ENCODE results near the gene RAP1GDS1.
"Not testable (repeated sequence)": the region's sequence is repeated elsewhere in the genome, so short reads cannot be mapped to it uniquely, and the experiment has no call there.

Gene RAP1GDS1

DNA sequence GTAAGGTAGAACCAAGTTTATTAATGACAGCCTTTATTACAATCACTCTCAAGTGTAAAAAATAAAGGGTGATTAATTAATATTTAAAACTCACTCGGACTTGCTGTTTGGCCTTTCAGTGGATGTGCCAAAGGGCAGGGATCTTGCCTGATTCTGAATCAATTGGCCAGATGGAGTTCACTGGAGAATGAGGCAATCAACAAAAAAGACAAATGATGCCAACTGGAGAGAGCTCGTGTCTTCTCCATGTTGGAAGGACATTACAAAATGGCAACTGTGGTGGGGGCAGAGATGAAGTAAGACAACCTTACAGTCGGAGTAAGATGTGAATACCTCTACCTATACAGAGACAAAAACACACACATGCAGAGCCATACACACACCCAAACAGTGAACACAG lies 209.2 kb downstream of the RAP1GDS1 start:
- no peaks in the 10 kb centered on the region for H3K36me3 ChIP-seq (ENCODE audit: insufficient read depth, low read depth, low read length)
- no peak overlapping the region for H3K4me3 ChIP-seq (ENCODE audit: low read length)
- H3K27ac ChIP-seq (ENCODE audit: low read length), result no peak overlapping the region
- H3K9me3 ChIP-seq (ENCODE audit: insufficient read depth, low read depth, low read length), result no peaks in the 10 kb centered on the region
- no peaks in the 10 kb centered on the region for H3K4me1 ChIP-seq (ENCODE audit: insufficient read depth, low read length)
- H3K9ac ChIP-seq (ENCODE audit: low read depth, low read length), result no peak overlapping the region
- no peaks in the 10 kb centered on the region for H3K27me3 ChIP-seq (ENCODE audit: insufficient read depth, low read length)

DNA sequence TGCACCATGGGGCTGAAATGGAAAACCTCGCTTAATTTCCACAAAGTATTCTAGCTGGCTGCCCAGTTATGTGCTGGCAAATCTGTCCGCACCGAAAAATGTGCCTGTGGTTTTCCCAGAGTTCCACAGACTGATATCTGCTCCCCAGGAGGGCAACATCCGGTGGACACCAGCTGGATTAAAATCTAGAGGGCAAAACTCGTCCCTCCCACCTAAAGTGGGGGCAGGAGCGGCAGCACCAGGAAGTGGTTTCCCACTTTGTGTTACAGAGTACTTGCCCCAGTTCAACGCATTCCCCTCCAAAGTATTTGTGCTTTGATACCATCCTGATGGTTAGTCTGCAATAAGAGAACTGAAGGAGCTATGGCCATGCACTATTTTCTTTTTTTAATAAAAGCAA lies 209.6 kb downstream of the RAP1GDS1 start:
- Histone ChIP-seq H3K27me3 (ENCODE audit: insufficient read depth, low read length) (no peaks in the 10 kb centered on the region), H3K4me1 (ENCODE audit: insufficient read depth, low read length) (no peaks in the 10 kb centered on the region), H3K9me3 (ENCODE audit: insufficient read depth, low read depth, low read length) (no peaks in the 10 kb centered on the region), H3K36me3 (ENCODE audit: insufficient read depth, low read depth, low read length) (no peaks in the 10 kb centered on the region), H3K9ac (ENCODE audit: low read depth, low read length) (no peak overlapping the region), H3K27ac (ENCODE audit: low read length) (no peak overlapping the region), H3K4me3 (ENCODE audit: low read length) (no peak overlapping the region)

DNA sequence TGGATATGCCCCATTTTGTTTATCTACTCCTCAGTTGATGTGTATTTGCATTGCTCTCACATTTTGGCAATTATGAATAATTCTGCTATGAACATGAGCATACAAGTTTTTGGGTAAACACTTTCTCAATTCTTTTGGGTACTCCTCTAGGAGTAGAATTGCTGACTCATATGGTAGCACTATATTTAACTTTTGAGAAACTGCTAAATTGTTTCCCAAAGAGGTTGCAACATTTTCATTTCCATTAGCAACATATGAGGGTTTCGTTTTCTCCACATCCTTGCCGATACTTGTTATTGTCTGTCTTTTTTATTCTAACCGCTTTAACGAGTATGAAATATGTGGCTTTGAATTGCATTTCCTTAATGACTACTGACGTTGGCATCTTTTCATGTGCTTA lies 211.9 kb downstream of the RAP1GDS1 start:
- H3K27me3 ChIP-seq (ENCODE audit: insufficient read depth, low read length), result no peaks in the 10 kb centered on the region
- H3K36me3 ChIP-seq (ENCODE audit: insufficient read depth, low read depth, low read length), result no peaks in the 10 kb centered on the region; the same call in 1 of the 2 replicates
- H3K4me3 ChIP-seq (ENCODE audit: low read length), result no peak overlapping the region
- H3K9me3 ChIP-seq (ENCODE audit: insufficient read depth, low read depth, low read length), result no peaks in the 10 kb centered on the region
- H3K9ac ChIP-seq (ENCODE audit: low read depth, low read length), result no peak overlapping the region
- no peaks in the 10 kb centered on the region for H3K4me1 ChIP-seq (ENCODE audit: insufficient read depth, low read length)
- H3K27ac ChIP-seq (ENCODE audit: low read length), result no peak overlapping the region

DNA sequence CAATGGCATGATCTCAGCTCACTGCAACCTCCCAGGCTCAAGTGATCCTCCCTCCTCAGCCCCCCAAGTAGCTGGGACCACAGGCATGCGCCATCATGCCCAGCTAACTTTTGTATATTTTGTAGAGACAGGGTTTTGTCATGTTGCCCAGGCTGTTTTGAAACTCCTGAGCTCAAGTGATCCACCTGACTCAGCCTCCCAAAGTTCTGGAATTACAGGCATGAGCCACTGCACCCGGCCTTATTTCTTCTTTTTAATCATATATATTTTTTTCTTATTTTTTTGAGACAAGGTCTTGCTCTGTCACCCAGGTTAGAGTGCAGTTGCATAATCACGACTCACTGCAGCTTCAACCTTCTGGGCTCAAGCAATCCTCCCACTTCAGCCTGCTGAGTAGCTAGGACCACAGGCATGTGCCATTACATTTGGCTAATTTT lies 213.2 kb downstream of the RAP1GDS1 start:
- Histone ChIP-seq H3K9me3 (ENCODE audit: insufficient read depth, low read depth, low read length) (no peaks in the 10 kb centered on the region), H3K9ac (ENCODE audit: low read depth, low read length) (no peak overlapping the region), H3K27me3 (ENCODE audit: insufficient read depth, low read length) (no peaks in the 10 kb centered on the region), H3K4me3 (ENCODE audit: low read length) (no peak overlapping the region), H3K36me3 (ENCODE audit: insufficient read depth, low read depth, low read length) (no peaks in the 10 kb centered on the region; the same call in 1 of the 2 replicates), H3K27ac (ENCODE audit: low read length) (no peak overlapping the region), H3K4me1 (ENCODE audit: insufficient read depth, low read length) (no peaks in the 10 kb centered on the region)

DNA sequence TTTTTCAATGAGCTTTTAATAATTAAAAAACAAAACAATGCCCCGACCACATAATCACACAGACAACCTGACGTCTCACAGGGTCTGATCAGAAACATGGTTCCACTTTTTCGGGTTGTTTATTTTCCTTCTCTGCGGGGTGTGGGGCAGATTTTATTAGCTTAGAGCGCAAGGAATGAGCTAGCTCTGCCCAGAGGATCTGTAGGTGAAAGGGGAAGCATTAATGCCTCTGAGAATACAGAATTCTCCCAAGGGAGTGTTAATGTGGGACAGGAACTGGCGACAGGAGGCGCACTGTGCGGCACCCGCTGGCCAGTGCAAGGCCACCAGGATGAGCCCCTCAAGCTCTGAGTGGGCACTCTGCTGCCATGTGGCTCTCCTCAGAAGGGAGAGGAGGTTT lies 215.7 kb downstream of the RAP1GDS1 start:
- H3K27me3 ChIP-seq (ENCODE audit: insufficient read depth, low read length), result no peaks in the 10 kb centered on the region
- no peaks in the 10 kb centered on the region for H3K9me3 ChIP-seq (ENCODE audit: insufficient read depth, low read depth, low read length)
- no peaks in the 10 kb centered on the region for H3K4me1 ChIP-seq (ENCODE audit: insufficient read depth, low read length)
- no peak overlapping the region for H3K4me3 ChIP-seq (ENCODE audit: low read length)
- no peaks in the 10 kb centered on the region; the same call in 1 of the 2 replicates for H3K36me3 ChIP-seq (ENCODE audit: insufficient read depth, low read depth, low read length)
- H3K9ac ChIP-seq (ENCODE audit: low read depth, low read length), result no peak overlapping the region
- no peak overlapping the region for H3K27ac ChIP-seq (ENCODE audit: low read length)

DNA sequence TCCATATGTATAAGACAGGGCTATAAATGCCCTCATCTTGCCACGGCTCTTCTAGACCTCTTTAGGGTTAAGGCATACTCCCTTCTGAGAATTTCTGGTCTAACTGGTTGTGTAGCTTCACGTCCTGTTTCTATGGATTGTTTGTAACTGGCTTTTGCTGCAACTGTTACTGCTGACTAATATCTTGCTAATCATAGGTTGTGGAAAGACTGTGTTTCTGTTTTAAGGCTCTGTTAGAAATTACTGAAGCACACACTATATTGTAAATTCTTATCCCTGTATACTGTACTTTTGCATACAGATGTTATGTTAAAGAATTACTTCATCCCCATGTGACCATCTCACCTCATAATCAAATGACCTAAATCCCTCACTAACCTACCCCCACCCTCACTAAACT lies 218.4 kb downstream of the RAP1GDS1 start:
- H3K9me3 ChIP-seq (ENCODE audit: insufficient read depth, low read depth, low read length); H3K27me3 ChIP-seq (ENCODE audit: insufficient read depth, low read length); H3K4me1 ChIP-seq (ENCODE audit: insufficient read depth, low read length); H3K9ac ChIP-seq (ENCODE audit: low read depth, low read length); H3K36me3 ChIP-seq (ENCODE audit: insufficient read depth, low read depth, low read length); H3K4me3 ChIP-seq (ENCODE audit: low read length); H3K27ac ChIP-seq (ENCODE audit: low read length): not testable (repeated sequence)

DNA sequence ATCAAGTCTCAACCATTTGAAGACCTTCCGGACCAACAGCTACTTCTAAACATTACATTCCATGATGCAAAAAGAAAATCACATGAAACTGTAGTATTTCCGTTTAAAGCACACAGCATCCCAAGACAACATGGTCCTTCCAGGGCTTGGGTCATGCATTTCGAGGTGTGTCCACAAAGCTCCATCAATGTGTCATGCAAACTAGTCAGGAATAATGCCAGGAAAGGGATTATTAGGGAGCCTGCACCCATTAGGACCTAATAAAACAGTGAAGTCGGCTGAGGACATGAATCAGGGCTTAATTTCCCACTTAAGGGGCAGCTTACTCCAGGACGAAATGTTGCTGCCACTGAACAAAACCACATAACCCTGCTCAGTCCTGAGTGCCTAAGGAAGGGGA lies 219.4 kb downstream of the RAP1GDS1 start:
- H3K36me3 ChIP-seq (ENCODE audit: insufficient read depth, low read depth, low read length), result no peaks in the 10 kb centered on the region; the same call in 1 of the 2 replicates
- no peaks in the 10 kb centered on the region for H3K9me3 ChIP-seq (ENCODE audit: insufficient read depth, low read depth, low read length)
- H3K4me3 ChIP-seq (ENCODE audit: low read length), result no peak overlapping the region
- H3K4me1 ChIP-seq (ENCODE audit: insufficient read depth, low read length), result peaks cover 9% of the 10 kb centered on the region
- H3K27ac ChIP-seq (ENCODE audit: low read length), result no peak overlapping the region
- H3K9ac ChIP-seq (ENCODE audit: low read depth, low read length), result no peak overlapping the region
- H3K27me3 ChIP-seq (ENCODE audit: insufficient read depth, low read length), result no peaks in the 10 kb centered on the region

DNA sequence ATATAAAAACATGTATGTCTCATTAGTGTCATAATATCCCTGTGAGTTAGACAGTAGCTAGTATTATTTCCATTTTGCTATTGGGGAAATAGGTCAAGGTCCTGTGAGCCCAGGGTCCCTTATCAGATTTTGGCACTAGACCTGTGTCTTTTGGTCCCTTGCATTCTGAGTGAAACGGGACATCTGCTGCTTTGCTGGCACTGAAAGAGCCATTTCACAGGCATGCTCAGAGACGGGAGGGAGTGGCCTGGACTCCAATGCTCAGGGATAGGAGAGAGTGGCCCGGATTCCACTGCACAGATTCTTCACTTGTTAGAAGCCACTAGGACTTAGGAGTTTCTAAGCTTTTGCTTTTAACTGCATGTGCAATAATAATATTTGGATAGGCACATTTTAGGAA lies 220.0 kb downstream of the RAP1GDS1 start:
- H3K4me1 ChIP-seq (ENCODE audit: insufficient read depth, low read length), result peaks cover 11% of the 10 kb centered on the region
- no peak overlapping the region for H3K4me3 ChIP-seq (ENCODE audit: low read length)
- H3K27me3 ChIP-seq (ENCODE audit: insufficient read depth, low read length), result no peaks in the 10 kb centered on the region
- no peaks in the 10 kb centered on the region for H3K9me3 ChIP-seq (ENCODE audit: insufficient read depth, low read depth, low read length)
- no peak overlapping the region for H3K9ac ChIP-seq (ENCODE audit: low read depth, low read length)
- H3K36me3 ChIP-seq (ENCODE audit: insufficient read depth, low read depth, low read length), result no peaks in the 10 kb centered on the region; the same call in 1 of the 2 replicates
- H3K27ac ChIP-seq (ENCODE audit: low read length), result no peak overlapping the region

DNA sequence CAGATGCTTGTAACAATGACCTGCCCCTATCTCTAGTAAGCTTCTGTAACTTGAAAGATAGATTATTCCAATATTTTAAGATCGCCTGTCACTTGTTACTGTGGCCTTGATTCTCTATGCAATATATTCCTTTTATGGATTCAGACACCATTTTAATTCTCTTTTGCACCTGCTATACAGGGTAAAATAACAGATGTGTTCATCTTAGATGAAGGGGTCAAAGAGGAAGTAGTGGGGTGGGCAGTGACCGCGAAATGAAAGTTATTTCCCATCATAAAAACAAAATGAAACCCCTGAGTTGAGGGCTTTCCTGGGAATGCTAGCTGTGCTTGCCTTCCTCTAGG lies 221.3 kb downstream of the RAP1GDS1 start:
- no peak overlapping the region for H3K27ac ChIP-seq (ENCODE audit: low read length)
- no peak overlapping the region for H3K9ac ChIP-seq (ENCODE audit: low read depth, low read length)
- H3K4me3 ChIP-seq (ENCODE audit: low read length), result no peak overlapping the region
- H3K4me1 ChIP-seq (ENCODE audit: insufficient read depth, low read length), result peaks cover 21% of the 10 kb centered on the region
- no peaks in the 10 kb centered on the region; the same call in 1 of the 2 replicates for H3K36me3 ChIP-seq (ENCODE audit: insufficient read depth, low read depth, low read length)
- no peaks in the 10 kb centered on the region for H3K9me3 ChIP-seq (ENCODE audit: insufficient read depth, low read depth, low read length)
- no peaks in the 10 kb centered on the region for H3K27me3 ChIP-seq (ENCODE audit: insufficient read depth, low read length)

DNA sequence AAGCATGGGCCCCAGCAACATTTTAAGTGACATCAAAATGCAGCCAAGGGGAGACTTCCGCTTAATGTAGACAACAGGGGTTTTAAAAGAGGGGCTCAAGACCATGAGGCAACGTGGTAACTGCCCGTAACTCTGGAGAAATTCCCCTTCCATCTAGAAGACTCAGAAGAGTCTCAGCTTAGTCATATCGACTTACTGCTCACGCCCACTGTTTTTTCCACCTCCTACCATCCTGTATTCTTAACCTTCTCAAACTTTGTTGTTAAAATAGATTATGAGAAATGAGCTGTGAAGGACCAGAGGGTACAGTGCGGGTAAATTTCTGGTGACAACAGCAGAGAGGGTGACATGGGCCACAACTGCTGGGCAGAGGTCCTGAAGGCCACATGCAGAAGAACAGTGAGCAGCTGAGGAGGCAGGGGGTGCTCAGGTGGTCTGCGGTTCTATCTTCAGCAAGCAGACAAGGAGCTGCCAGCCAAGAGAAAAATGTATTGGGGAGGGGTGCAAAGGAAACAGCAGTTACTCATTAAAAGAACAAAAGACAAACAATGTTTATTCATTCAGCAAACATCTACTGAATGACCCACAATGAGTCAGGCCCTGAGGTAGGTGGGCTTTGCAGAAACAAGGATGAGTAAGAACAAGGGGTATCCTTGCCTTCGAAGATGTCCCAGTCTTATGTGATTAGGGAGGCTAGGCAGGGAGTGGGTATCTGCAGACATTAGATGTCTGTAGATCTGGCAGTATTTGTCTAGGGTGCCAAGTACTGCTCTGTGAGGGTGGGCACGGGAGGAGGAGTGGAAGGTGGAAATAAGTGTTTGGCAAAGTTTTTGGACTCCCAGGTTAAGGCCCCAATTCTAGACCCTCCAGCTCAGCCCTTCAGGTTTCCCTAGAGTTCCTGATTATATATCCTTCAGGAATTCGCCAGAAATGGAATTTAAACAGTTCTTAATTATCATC lies 221.9 kb downstream of the RAP1GDS1 start:
- peaks cover 21% of the 10 kb centered on the region for H3K4me1 ChIP-seq (ENCODE audit: insufficient read depth, low read length)
- H3K9me3 ChIP-seq (ENCODE audit: insufficient read depth, low read depth, low read length), result no peaks in the 10 kb centered on the region
- no peak overlapping the region for H3K27ac ChIP-seq (ENCODE audit: low read length)
- H3K27me3 ChIP-seq (ENCODE audit: insufficient read depth, low read length), result no peaks in the 10 kb centered on the region
- H3K4me3 ChIP-seq (ENCODE audit: low read length), result no peak overlapping the region
- H3K36me3 ChIP-seq (ENCODE audit: insufficient read depth, low read depth, low read length), result no peaks in the 10 kb centered on the region; the same call in 1 of the 2 replicates
- H3K9ac ChIP-seq (ENCODE audit: low read depth, low read length), result no peak overlapping the region

DNA sequence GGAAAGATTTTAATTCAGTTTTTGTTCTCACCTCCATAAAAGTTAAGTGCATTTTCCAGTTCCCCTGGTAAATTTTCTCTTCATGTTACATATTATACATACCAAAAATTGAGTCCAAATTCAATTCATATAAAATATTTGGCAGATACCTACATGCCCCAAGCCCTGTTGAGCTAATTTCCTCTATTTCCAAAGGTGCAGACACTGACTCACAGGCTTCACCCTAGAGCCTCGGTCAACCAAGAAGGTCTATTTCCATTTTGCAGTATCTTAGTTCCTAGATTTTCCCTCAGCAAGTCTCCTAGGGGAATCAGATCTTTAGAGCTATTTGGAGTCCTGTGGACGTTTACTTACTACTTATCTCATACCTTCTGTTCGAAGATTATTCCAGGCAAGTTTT lies 222.8 kb downstream of the RAP1GDS1 start:
- Histone ChIP-seq H3K27ac (ENCODE audit: low read length) (no peak overlapping the region), H3K27me3 (ENCODE audit: insufficient read depth, low read length) (no peaks in the 10 kb centered on the region), H3K9me3 (ENCODE audit: insufficient read depth, low read depth, low read length) (no peaks in the 10 kb centered on the region), H3K9ac (ENCODE audit: low read depth, low read length) (no peak overlapping the region), H3K4me1 (ENCODE audit: insufficient read depth, low read length) (peaks cover 21% of the 10 kb centered on the region), H3K36me3 (ENCODE audit: insufficient read depth, low read depth, low read length) (no peaks in the 10 kb centered on the region), H3K4me3 (ENCODE audit: low read length) (no peak overlapping the region)

DNA sequence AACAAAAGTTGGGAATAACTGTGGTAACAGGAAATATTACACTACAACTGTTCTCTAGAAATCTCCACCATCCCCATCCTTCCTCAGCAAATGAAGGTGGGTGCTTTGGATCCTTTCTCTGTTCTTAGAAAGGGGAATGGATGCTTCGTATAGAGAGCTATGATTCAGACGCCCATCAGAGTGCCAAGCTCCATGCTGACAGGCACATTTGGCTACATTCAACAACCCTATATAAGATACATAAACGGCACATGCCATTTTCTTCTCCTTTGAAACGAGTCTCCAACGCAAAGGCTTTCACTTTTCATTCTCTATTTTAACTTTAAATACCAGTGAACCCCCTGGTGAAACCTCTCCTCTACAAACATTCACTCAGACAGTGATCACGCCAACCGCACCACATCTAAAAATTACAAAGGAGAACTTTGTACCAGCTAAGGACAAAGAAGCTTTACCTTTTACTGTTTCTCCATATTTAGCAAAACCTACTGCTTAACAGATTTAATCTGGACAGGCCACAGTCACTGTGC lies 224.7 kb downstream of the RAP1GDS1 start:
- Histone ChIP-seq H3K27ac (ENCODE audit: low read length) (no peak overlapping the region), H3K4me1 (ENCODE audit: insufficient read depth, low read length) (peaks cover 21% of the 10 kb centered on the region), H3K9me3 (ENCODE audit: insufficient read depth, low read depth, low read length) (no peaks in the 10 kb centered on the region), H3K9ac (ENCODE audit: low read depth, low read length) (no peak overlapping the region), H3K4me3 (ENCODE audit: low read length) (no peak overlapping the region), H3K27me3 (ENCODE audit: insufficient read depth, low read length) (no peaks in the 10 kb centered on the region), H3K36me3 (ENCODE audit: insufficient read depth, low read depth, low read length) (no peaks in the 10 kb centered on the region)
